Measurements from ENCODE around the gene IL1RL1. TPM values are rescaled to one million over a fixed set of nuclear protein-coding genes. Genes with fewer than 3 reads are reported as not detected.

The IL1RL1 gene
- total RNA-seq, 2 experiments from 2014 or later, result not detected

DNA sequence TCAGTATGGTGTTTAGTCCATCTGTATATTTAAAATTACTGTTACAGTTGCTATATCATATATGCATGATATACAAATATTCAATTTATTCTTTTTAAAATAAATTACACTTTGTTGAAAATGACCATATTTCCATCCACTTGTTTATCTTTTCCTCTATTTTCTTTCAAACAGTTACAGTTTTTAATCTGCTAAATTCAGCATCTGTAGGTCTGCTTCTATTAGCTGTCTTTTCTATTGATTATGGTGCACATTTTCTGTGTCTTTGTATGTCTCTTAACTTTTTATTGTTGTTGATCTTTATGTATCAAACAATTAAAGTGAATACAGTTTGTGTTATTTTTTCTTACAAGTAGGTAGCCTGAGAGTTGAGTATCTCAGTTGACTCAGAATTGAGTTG, 72.4 kb downstream of the IL1RL1 start:
- no peaks in the 10 kb centered on the region for H3K9me3 ChIP-seq (ENCODE audit: low read length)
- BruUV-seq (replicated peaks), result no TSS peak
- TF ChIP-seq, protein P1, sequence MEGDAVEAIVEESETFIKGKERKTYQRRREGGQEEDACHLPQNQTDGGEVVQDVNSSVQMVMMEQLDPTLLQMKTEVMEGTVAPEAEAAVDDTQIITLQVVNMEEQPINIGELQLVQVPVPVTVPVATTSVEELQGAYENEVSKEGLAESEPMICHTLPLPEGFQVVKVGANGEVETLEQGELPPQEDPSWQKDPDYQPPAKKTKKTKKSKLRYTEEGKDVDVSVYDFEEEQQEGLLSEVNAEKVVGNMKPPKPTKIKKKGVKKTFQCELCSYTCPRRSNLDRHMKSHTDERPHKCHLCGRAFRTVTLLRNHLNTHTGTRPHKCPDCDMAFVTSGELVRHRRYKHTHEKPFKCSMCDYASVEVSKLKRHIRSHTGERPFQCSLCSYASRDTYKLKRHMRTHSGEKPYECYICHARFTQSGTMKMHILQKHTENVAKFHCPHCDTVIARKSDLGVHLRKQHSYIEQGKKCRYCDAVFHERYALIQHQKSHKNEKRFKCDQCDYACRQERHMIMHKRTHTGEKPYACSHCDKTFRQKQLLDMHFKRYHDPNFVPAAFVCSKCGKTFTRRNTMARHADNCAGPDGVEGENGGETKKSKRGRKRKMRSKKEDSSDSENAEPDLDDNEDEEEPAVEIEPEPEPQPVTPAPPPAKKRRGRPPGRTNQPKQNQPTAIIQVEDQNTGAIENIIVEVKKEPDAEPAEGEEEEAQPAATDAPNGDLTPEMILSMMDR (conservative IDR thresholded peaks at IDR 0.05; ENCODE audit: low read length), result no peak
- TF ChIP-seq EZH2phosphoT487 (IDR thresholded peaks at IDR 0.05; ENCODE audit: borderline replicate concordance, low read depth, low read length), result no peak
- no peaks in the 10 kb centered on the region for H3K4me1 ChIP-seq (ENCODE audit: insufficient read depth, low read length, poor library complexity, severe bottlenecking)
- H4K20me1 ChIP-seq (ENCODE audit: insufficient read depth, low read length), result no peaks in the 10 kb centered on the region
- ChIA-PET CTCF (ENCODE audit: unreplicated experiment) (no interaction called here), POLR2A (no interaction called here)
- H3K27ac ChIP-seq (ENCODE audit: low read depth, low read length, poor library complexity, severe bottlenecking), result no peak overlapping the region
- no peak overlapping the region for H3K4me3 ChIP-seq (ENCODE audit: low read depth, low read length, poor library complexity, severe bottlenecking)
- intact Hi-C loops (cut with micrococcal nuclease; ENCODE audit: unreplicated experiment), result no loop called here
- no peak for DNase-seq (ENCODE audit: low spot score)
- no peaks in the 10 kb centered on the region for H3K79me2 ChIP-seq (ENCODE audit: insufficient read depth, low read depth, low read length)
- H3K4me2 ChIP-seq (ENCODE audit: low read length), result no peak overlapping the region
- H3K36me3 ChIP-seq (ENCODE audit: insufficient read depth, low read length), result no peaks in the 10 kb centered on the region
- no peaks in the 10 kb centered on the region for H3K9me2 ChIP-seq (ENCODE audit: insufficient read depth, low read length)
- no peak overlapping the region for H2AFZ ChIP-seq (ENCODE audit: low read length)

DNA sequence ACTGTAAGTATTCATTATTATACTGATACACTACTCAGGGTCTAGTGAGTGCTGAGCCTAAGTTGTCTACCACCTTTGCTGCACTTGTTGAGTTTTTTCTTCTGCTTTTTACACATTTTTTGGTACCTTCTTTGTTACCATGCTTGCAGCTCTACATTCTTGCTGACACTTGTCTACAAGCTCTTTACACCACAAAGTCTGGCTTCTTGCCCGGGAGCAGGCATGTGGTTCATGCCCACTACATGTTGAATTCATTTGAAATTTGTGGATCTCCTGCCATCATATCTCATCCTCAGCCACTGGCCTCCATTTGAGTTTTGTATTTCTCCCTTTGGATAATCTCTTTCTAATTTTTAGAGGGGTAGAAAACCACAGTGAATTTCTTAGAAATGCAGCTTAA, 74.2 kb downstream of the IL1RL1 start:
- Histone ChIP-seq H3K27ac (ENCODE audit: low read depth, low read length, poor library complexity, severe bottlenecking) (no peak overlapping the region), H3K36me3 (ENCODE audit: insufficient read depth, low read length) (no peaks in the 10 kb centered on the region), H3K9me2 (ENCODE audit: insufficient read depth, low read length) (no peaks in the 10 kb centered on the region), H2AFZ (ENCODE audit: low read length) (no peak overlapping the region), H3K9me3 (ENCODE audit: low read length) (no peaks in the 10 kb centered on the region), H4K20me1 (ENCODE audit: insufficient read depth, low read length) (no peaks in the 10 kb centered on the region), H3K4me3 (ENCODE audit: low read depth, low read length, poor library complexity, severe bottlenecking) (no peak overlapping the region), H3K4me2 (ENCODE audit: low read length) (no peak overlapping the region), H3K4me1 (ENCODE audit: insufficient read depth, low read length, poor library complexity, severe bottlenecking) (no peaks in the 10 kb centered on the region), H3K79me2 (ENCODE audit: insufficient read depth, low read depth, low read length) (no peaks in the 10 kb centered on the region)
- ChIA-PET CTCF (ENCODE audit: unreplicated experiment) (no interaction called here), POLR2A (no interaction called here)
- DNase-seq (ENCODE audit: low spot score), result no peak
- no peak for TF ChIP-seq EZH2phosphoT487 (IDR thresholded peaks at IDR 0.05; ENCODE audit: borderline replicate concordance, low read depth, low read length)
- TF ChIP-seq, protein P1 (conservative IDR thresholded peaks at IDR 0.05; ENCODE audit: low read length), result no peak
- intact Hi-C loops (cut with micrococcal nuclease; ENCODE audit: unreplicated experiment), result no loop called here
- no TSS peak for BruUV-seq (replicated peaks)

DNA sequence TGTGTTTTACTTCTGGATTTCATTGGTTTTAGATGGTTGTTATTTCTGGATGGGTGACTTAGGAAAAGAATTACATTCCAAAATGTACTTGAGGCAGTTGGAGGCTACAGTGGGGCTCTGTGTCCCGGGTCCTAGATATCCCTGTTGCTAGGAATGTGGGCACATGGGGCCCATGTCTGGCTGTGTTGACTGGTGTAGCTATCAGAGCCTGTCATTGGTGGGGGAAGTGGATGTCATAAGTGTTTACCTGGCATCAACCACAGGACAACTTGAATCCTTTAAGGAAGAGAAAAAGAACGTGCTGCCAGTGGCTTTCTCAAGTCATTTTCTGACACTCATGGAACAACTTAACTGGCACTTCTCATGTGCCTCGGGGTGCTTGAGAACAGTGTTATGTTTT, 74.6 kb downstream of the IL1RL1 start:
- Histone ChIP-seq H3K79me2 (ENCODE audit: insufficient read depth, low read depth, low read length) (no peaks in the 10 kb centered on the region), H3K27ac (ENCODE audit: low read depth, low read length, poor library complexity, severe bottlenecking) (no peak overlapping the region), H4K20me1 (ENCODE audit: insufficient read depth, low read length) (no peaks in the 10 kb centered on the region), H3K36me3 (ENCODE audit: insufficient read depth, low read length) (no peaks in the 10 kb centered on the region), H3K4me2 (ENCODE audit: low read length) (no peak overlapping the region), H3K9me3 (ENCODE audit: low read length) (no peaks in the 10 kb centered on the region), H2AFZ (ENCODE audit: low read length) (no peak overlapping the region), H3K9me2 (ENCODE audit: insufficient read depth, low read length) (no peaks in the 10 kb centered on the region), H3K4me1 (ENCODE audit: insufficient read depth, low read length, poor library complexity, severe bottlenecking) (no peaks in the 10 kb centered on the region), H3K4me3 (ENCODE audit: low read depth, low read length, poor library complexity, severe bottlenecking) (no peak overlapping the region)
- TF ChIP-seq, protein P1 (conservative IDR thresholded peaks at IDR 0.05; ENCODE audit: low read length), result no peak
- TF ChIP-seq EZH2phosphoT487 (IDR thresholded peaks at IDR 0.05; ENCODE audit: borderline replicate concordance, low read depth, low read length), result no peak
- CTCF ChIA-PET (ENCODE audit: unreplicated experiment), result no interaction called here
- DNase-seq (ENCODE audit: low spot score), result no peak
- intact Hi-C loops (cut with micrococcal nuclease; ENCODE audit: unreplicated experiment), result no loop called here
- POLR2A ChIA-PET, result no interaction called here
- no TSS peak for BruUV-seq (replicated peaks)
